Keratinocyte (primary cell): Measurements from ENCODE around the gene PPP2CA.

Experiments
- EZH2 ChIP-seq: IDR thresholded peaks from one replicate; pipeline ENCODE4 v1.6.1; 2012; ENCODE audit warnings: inconsistent platforms, mild to moderate bottlenecking, low read length, moderate library complexity
- TF ChIP-seq, protein P1 (sequence below), 3 experiments: IDR thresholded peaks in 1 of 3; conservative IDR thresholded peaks in 1 of 3; optimal IDR thresholded peaks in 1 of 3; 2 replicates in 2 of 3; 3 replicates in 1 of 3; pipeline versions ENCODE3 to v1.5.1; 2011; ENCODE audit warnings: low read length in 3 of 3, mild to moderate bottlenecking in 3 of 3, moderate library complexity in 2 of 3, control low read depth in 1 of 3, inconsistent platforms in 1 of 3; ENCODE audit not compliant: insufficient read depth in 2 of 3; ENCODE audit errors: extremely low read depth in 1 of 3

DNA sequence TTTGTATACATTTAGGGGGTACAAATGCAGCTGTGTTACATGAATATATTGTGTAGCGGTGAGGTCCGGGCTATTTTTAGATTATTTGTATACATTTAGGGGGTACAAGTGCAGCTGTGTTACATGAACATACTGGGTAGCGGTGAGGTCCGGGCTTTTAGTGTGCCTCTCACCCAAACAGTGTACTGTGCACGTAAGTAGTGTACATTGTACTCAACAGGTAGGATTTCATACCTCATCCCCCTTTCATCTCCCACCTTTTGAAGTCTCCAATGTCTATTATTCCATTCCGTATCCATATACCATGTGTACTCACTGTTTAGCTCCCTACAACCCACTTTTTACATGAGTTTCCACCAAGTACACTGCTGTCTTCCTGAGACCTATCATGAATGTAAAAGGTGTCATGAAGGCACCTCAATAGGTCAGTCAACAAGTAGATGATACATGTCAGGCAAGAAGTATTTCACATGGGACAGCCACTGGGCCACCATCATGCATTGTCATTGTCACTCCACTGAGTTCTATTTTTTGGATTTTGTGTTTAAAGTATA, 76.8 kb downstream of the PPP2CA start:
- TF ChIP-seq, protein P1, sequence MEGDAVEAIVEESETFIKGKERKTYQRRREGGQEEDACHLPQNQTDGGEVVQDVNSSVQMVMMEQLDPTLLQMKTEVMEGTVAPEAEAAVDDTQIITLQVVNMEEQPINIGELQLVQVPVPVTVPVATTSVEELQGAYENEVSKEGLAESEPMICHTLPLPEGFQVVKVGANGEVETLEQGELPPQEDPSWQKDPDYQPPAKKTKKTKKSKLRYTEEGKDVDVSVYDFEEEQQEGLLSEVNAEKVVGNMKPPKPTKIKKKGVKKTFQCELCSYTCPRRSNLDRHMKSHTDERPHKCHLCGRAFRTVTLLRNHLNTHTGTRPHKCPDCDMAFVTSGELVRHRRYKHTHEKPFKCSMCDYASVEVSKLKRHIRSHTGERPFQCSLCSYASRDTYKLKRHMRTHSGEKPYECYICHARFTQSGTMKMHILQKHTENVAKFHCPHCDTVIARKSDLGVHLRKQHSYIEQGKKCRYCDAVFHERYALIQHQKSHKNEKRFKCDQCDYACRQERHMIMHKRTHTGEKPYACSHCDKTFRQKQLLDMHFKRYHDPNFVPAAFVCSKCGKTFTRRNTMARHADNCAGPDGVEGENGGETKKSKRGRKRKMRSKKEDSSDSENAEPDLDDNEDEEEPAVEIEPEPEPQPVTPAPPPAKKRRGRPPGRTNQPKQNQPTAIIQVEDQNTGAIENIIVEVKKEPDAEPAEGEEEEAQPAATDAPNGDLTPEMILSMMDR (optimal IDR thresholded peaks at IDR 0.05 in 1 of 3, IDR thresholded peaks at IDR 0.05 in 1 of 3, conservative IDR thresholded peaks at IDR 0.05 in 1 of 3; ENCODE audit: extremely low read depth in 1 of 3, insufficient read depth in 2 of 3, low read length in 3 of 3): no peak
- TF ChIP-seq EZH2: no peak
